Osteoblast (primary cell): ENCODE data around the gene RBM28. TPM values are rescaled to one million over a fixed set of nuclear protein-coding genes. Genes with fewer than 3 reads are reported as not detected.

Experiments
- DNase-seq: peaks from one replicate; pipeline ENCODE4 v3.0.0; 2011; ENCODE audit warnings: low spot score, mixed read lengths; ENCODE audit not compliant: insufficient read length; ENCODE audit errors: missing footprints
- H2AFZ ChIP-seq: 2 replicates; pipeline ENCODE4 v1.6.0; 2011; ENCODE audit warnings: mild to moderate bottlenecking, low read length
- H3K27ac ChIP-seq: 2 replicates; pipeline ENCODE4 v1.5.1; 2011; ENCODE audit warnings: mild to moderate bottlenecking, low read depth, low read length, moderate library complexity
- H3K27me3 ChIP-seq: 2 replicates; pipeline ENCODE4 v1.6.0; 2012; ENCODE audit warnings: mild to moderate bottlenecking, control low read depth, inconsistent platforms, low read length, moderate library complexity; ENCODE audit not compliant: insufficient read depth
- H3K36me3 ChIP-seq: 2 replicates; pipeline ENCODE4 v1.5.1; 2011; ENCODE audit warnings: mild to moderate bottlenecking, low read length, control low read depth, moderate library complexity; ENCODE audit not compliant: insufficient read depth
- H3K4me1 ChIP-seq: 2 replicates; pipeline ENCODE4 v1.5.1; 2011; ENCODE audit warnings: mild to moderate bottlenecking, low read length, control low read depth, moderate library complexity; ENCODE audit not compliant: insufficient read depth
- H3K4me2 ChIP-seq: 2 replicates; pipeline ENCODE4 v1.6.0; 2011; ENCODE audit warnings: mild to moderate bottlenecking, low read length; ENCODE audit not compliant: insufficient read depth
- H3K4me3 ChIP-seq: fragments of 200-600 bp; sonication (generic); 3 replicates; pipeline ENCODE4 v1.5.1; 2012; ENCODE audit warnings: mild to moderate bottlenecking, low read length, inconsistent platforms; ENCODE audit not compliant: insufficient read depth
- H3K79me2 ChIP-seq: 2 replicates; pipeline ENCODE4 v1.6.0; 2012; ENCODE audit warnings: mild to moderate bottlenecking, low read length, control low read depth, inconsistent platforms; ENCODE audit not compliant: insufficient read depth
- H3K9me3 ChIP-seq: 2 replicates; pipeline ENCODE4 v1.5.1; 2011; ENCODE audit warnings: low read depth, low read length, control low read depth
- H4K20me1 ChIP-seq: 2 replicates; pipeline ENCODE4 v1.6.0; 2012; ENCODE audit warnings: mild to moderate bottlenecking, low read length, control low read depth; ENCODE audit not compliant: insufficient read depth
- CTCF ChIP-seq: IDR thresholded peaks from 2 replicates; pipeline ENCODE4 v1.5.1; 2011; ENCODE audit warnings: mild to moderate bottlenecking, low read depth, low read length, moderate library complexity; ENCODE audit errors: extremely low read depth
- total RNA-seq: library from RNA; depleted of rRNA; stranded (reverse); fragments of >200 nt; gene quantifications from 2 replicates; pipeline ENCODE4 v1.2.3, GENCODE V29; 2012

Gene RBM28
- total RNA-seq, 1 donor: 16.6 TPM

DNA sequence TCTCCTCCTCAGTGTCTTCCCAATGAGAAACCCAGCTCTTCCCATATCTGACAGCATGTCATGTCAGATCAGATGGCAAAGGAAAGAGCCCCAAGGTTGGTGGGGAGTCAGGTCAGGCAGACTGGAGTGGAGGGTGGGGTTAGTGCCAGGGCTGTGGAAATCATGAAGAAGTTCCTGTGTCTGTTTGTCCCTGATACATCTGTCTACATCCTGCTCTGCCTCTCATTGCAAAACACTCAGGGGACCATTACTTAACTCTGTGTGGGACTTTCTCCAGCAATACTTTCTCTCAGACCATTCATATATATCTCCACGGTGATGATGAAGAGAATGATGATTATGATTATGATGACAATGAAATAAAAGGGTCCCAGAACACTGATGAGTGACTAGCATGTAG is 14.5 kb upstream of the RBM28 start:
- H3K27ac ChIP-seq: no peak overlapping the region
- H4K20me1 ChIP-seq: no peaks in the 10 kb centered on the region
- peaks cover 5% of the 10 kb centered on the region for H3K4me1 ChIP-seq
- no peak overlapping the region for H2AFZ ChIP-seq
- H3K79me2 ChIP-seq: no peaks in the 10 kb centered on the region
- H3K27me3 ChIP-seq: peaks cover 64% of the 10 kb centered on the region
- no peak overlapping the region for H3K4me2 ChIP-seq
- no peaks in the 10 kb centered on the region for H3K36me3 ChIP-seq
- H3K9me3 ChIP-seq: no peaks in the 10 kb centered on the region
- peak; percentile 73 for DNase-seq
- H3K4me3 ChIP-seq: no peak overlapping the region
- TF ChIP-seq CTCF: no peak

GRCh38 chr7:128357217-128357613 is 13.5 kb upstream of the RBM28 start:
- H2AFZ ChIP-seq: no peak overlapping the region
- H3K9me3 ChIP-seq: no peaks in the 10 kb centered on the region
- H3K27ac ChIP-seq: no peak overlapping the region
- H3K4me3 ChIP-seq: no peak overlapping the region
- H3K27me3 ChIP-seq: peaks cover 64% of the 10 kb centered on the region
- H3K4me2 ChIP-seq: no peak overlapping the region
- TF ChIP-seq CTCF: no peak
- no peaks in the 10 kb centered on the region for H4K20me1 ChIP-seq
- peaks cover 5% of the 10 kb centered on the region for H3K4me1 ChIP-seq
- H3K36me3 ChIP-seq: no peaks in the 10 kb centered on the region
- no peaks in the 10 kb centered on the region for H3K79me2 ChIP-seq
- DNase-seq: peak; percentile 66

- no peak overlapping the region for H2AFZ ChIP-seq
- H3K9me3 ChIP-seq: no peaks in the 10 kb centered on the region
- H3K4me1 ChIP-seq: peaks cover 2% of the 10 kb centered on the region
- H3K27me3 ChIP-seq: peaks cover 61% of the 10 kb centered on the region
- H3K4me2 ChIP-seq: no peak overlapping the region
- no peaks in the 10 kb centered on the region for H3K79me2 ChIP-seq
- no peak overlapping the region for H3K4me3 ChIP-seq
- no peaks in the 10 kb centered on the region for H3K36me3 ChIP-seq
- no peaks in the 10 kb centered on the region for H4K20me1 ChIP-seq
- peak; percentile 53 for DNase-seq
- H3K27ac ChIP-seq: no peak overlapping the region
- TF ChIP-seq CTCF: no peak
Observed at GRCh38 chr7:128356546-128357216, 13.0 kb upstream of the RBM28 start.

DNA sequence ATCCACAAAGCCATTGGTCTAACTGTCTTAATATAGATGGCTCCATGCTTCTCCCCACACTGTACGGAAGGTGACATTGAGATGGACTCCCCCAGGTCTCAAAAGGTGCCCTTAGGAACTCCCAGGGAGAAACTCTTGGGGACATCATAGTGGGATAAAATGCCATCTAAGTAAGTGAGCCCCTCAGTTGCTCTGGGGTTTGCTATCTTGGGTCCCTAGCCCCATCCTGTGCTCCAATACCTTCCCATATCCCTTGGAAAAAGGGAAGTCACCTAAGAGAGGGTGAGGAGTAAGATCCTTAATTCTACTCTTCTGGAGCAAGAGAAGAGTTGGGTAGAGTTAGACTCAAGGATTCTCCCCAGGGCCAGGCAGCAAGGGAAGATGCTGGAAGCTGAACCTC is 9.9 kb upstream of the RBM28 start:
- Histone ChIP-seq H4K20me1 (no peaks in the 10 kb centered on the region), H3K27me3 (peaks cover 62% of the 10 kb centered on the region), H2AFZ (no peak overlapping the region), H3K4me1 (no peaks in the 10 kb centered on the region), H3K36me3 (no peaks in the 10 kb centered on the region), H3K4me2 (no peak overlapping the region), H3K27ac (no peak overlapping the region), H3K79me2 (no peaks in the 10 kb centered on the region), H3K9me3 (no peaks in the 10 kb centered on the region), H3K4me3 (no peak overlapping the region)
- TF ChIP-seq CTCF: no peak
- peak; percentile 72 for DNase-seq
